H4 (cell line): ENCODE data around the gene PNPLA8. TPM values are rescaled to one million over a fixed set of nuclear protein-coding genes. Genes with fewer than 3 reads are reported as not detected.
"Not testable (repeated sequence)": the region's sequence is repeated elsewhere in the genome, so short reads cannot be mapped to it uniquely, and the experiment has no call there.

Source experiments
- DNase-seq: peaks from one replicate; pipeline ENCODE4 v3.0.0-alpha.2; 2015; ENCODE audit warnings: low spot score
- total RNA-seq: library from RNA; depleted of rRNA; stranded (reverse); fragments of >200 nt; shearing (Covaris generic); gene quantifications from 2 replicates; pipeline ENCODE4 v1.2.3, GENCODE V29; 2014

PNPLA8 gene
- total RNA-seq, 1 experiment from 2014 or later, result 22.5 TPM

- DNase-seq, result no peak
Measured at GRCh38 chr7:108479751-108480150, 46.2 kb downstream of the PNPLA8 start.

GRCh38 chr7:108479118-108479517 is 46.8 kb downstream of the PNPLA8 start:
- DNase-seq, result no peak

- no peak for DNase-seq
Measured at GRCh38 chr7:108468246-108468645, 57.7 kb downstream of the PNPLA8 start.

GRCh38 chr7:108467391-108467790 is 58.5 kb downstream of the PNPLA8 start:
- no peak for DNase-seq

- DNase-seq, result not testable (repeated sequence)
Measured at GRCh38 chr7:108466322-108466721, 59.6 kb downstream of the PNPLA8 start.

- no peak for DNase-seq
Measured at GRCh38 chr7:108464743-108465142, 61.2 kb downstream of the PNPLA8 start.

GRCh38 chr7:108463613-108464012 is 62.3 kb downstream of the PNPLA8 start:
- no peak for DNase-seq

GRCh38 chr7:108461840-108462239 is 64.1 kb downstream of the PNPLA8 start:
- DNase-seq, result no peak

GRCh38 chr7:108460964-108461363 is 65.0 kb downstream of the PNPLA8 start:
- no peak for DNase-seq

GRCh38 chr7:108459922-108460551 is 65.9 kb downstream of the PNPLA8 start:
- DNase-seq, result peak; percentile 41

- DNase-seq, result no peak
Measured at GRCh38 chr7:108457871-108458270, 68.1 kb downstream of the PNPLA8 start.

GRCh38 chr7:108456845-108457540 is 68.9 kb downstream of the PNPLA8 start:
- DNase-seq, result no peak

GRCh38 chr7:108455998-108456677 is 69.8 kb downstream of the PNPLA8 start, which contains the start of gene NRCAM:
NRCAM (minus strand) TSS chr7:108456436; CDS start chr7:108240064, 216,372 bp downstream.
- peak; percentile 25 for DNase-seq

GRCh38 chr7:108455551-108455997 is 70.4 kb downstream of the PNPLA8 start:
- DNase-seq, result no peak

- no peak for DNase-seq
Measured at GRCh38 chr7:108454674-108455550, 71.0 kb downstream of the PNPLA8 start.

GRCh38 chr7:108454317-108454673 is 71.6 kb downstream of the PNPLA8 start:
- no peak for DNase-seq

GRCh38 chr7:108453320-108453719 is 72.6 kb downstream of the PNPLA8 start:
- DNase-seq, result no peak

- DNase-seq, result no peak
Measured at GRCh38 chr7:108452707-108453106, 73.2 kb downstream of the PNPLA8 start.

- no peak for DNase-seq
Measured at GRCh38 chr7:108451296-108451848, 74.6 kb downstream of the PNPLA8 start.

GRCh38 chr7:108450160-108450559 is 75.8 kb downstream of the PNPLA8 start:
- DNase-seq, result no peak

GRCh38 chr7:108449521-108449920 is 76.4 kb downstream of the PNPLA8 start:
- DNase-seq, result no peak
